IMR-90 (cell line): ENCODE measurements around the gene BLMH.

ENCODE experiments used
- CEBPB ChIP-seq: IDR thresholded peaks from 2 replicates; pipeline ENCODE4 v1.6.1; 2012; ENCODE audit warnings: low read depth, low read length, improper control_type of control experiment
- CTCF ChIP-seq: conservative IDR thresholded peaks from 2 replicates; pipeline ENCODE4 v1.5.1; 2012; ENCODE audit warnings: mild to moderate bottlenecking, low read depth, low read length, improper control_type of control experiment
- ELK1 ChIP-seq: fragments of 150-350 bp; IDR thresholded peaks from 2 replicates; pipeline ENCODE4 v1.6.1; 2016; ENCODE audit warnings: low read depth, mild to moderate bottlenecking, low read length, moderate library complexity, borderline replicate concordance
- FOS ChIP-seq: fragments of 150-350 bp; IDR thresholded peaks from 2 replicates; pipeline ENCODE4 v1.6.1; 2016; ENCODE audit warnings: low read depth, low read length
- MAFK ChIP-seq: IDR thresholded peaks from 2 replicates; pipeline ENCODE4 v1.6.1; 2012; ENCODE audit warnings: low read depth, low read length, improper control_type of control experiment
- MAZ ChIP-seq: IDR thresholded peaks from 2 replicates; pipeline ENCODE4 v1.6.1; 2012; ENCODE audit warnings: low read depth, mild to moderate bottlenecking, low read length, improper control_type of control experiment, moderate library complexity, borderline replicate concordance
- MXI1 ChIP-seq: IDR thresholded peaks from 2 replicates; pipeline ENCODE4 v1.6.1; 2012; ENCODE audit warnings: low read depth, mild to moderate bottlenecking, low read length, moderate library complexity, borderline replicate concordance
- POLR2A ChIP-seq: IDR thresholded peaks from 2 replicates; pipeline ENCODE4 v1.6.1; 2012; ENCODE audit warnings: mild to moderate bottlenecking, low read depth, low read length
- RAD21 ChIP-seq: IDR thresholded peaks from 2 replicates; pipeline ENCODE4 v1.6.1; 2012; ENCODE audit warnings: low read length, improper control_type of control experiment
- RCOR1 ChIP-seq: IDR thresholded peaks from 2 replicates; pipeline ENCODE4 v1.6.1; 2012; ENCODE audit warnings: mild to moderate bottlenecking, low read length, improper control_type of control experiment; ENCODE audit not compliant: insufficient replicate concordance
- RFX5 ChIP-seq: IDR thresholded peaks from 2 replicates; pipeline ENCODE4 v1.8.0; 2012; ENCODE audit warnings: low read depth, mild to moderate bottlenecking, low read length, moderate library complexity
- SMC3 ChIP-seq: fragments of 150-350 bp; IDR thresholded peaks from 2 replicates; pipeline ENCODE4 v1.6.1; 2016; ENCODE audit warnings: low read depth, mild to moderate bottlenecking, antibody characterized with exemption, low read length, moderate library complexity
- USF2 ChIP-seq: fragments of 150-350 bp; IDR thresholded peaks from 2 replicates; pipeline ENCODE4 v1.6.1; 2017; ENCODE audit warnings: mild to moderate bottlenecking, antibody characterized with exemption, low read length, low read depth

GRCh38 chr17:30234964-30235363 is 56.8 kb downstream of the BLMH start:
- TF ChIP-seq CTCF (no peak), POLR2A (no peak), RCOR1 (no peak), FOS (no peak), RFX5 (no peak), SMC3 (no peak), MXI1 (no peak), MAZ (no peak), CEBPB (no peak), MAFK (no peak), RAD21 (no peak), ELK1 (no peak), USF2 (no peak)
